Measurements from ENCODE around the gene NXPH1. TPM values are rescaled to one million over a fixed set of nuclear protein-coding genes. Genes with fewer than 3 reads are reported as not detected.

Gene NXPH1
- total and polyA plus RNA-seq, 10 donors = not detected

GRCh38 chr7:8441106-8441965 lies 7.9 kb downstream of the NXPH1 start:
- TF ChIP-seq POLR2AphosphoS5 (IDR thresholded peaks at IDR 0.05) (no peak), POLR2A (IDR thresholded peaks at IDR 0.05) (no peak), CTCF (IDR thresholded peaks at IDR 0.05 in 8 of 11, conservative IDR thresholded peaks at IDR 0.05 in 3 of 11) (no peak)
- Histone ChIP-seq H3K4me3 (no peak overlapping the region), H3K4me1 (peaks cover 0 to 28% (median 8%) of the 10 kb centered on the region in 6 donors), H3K9me3 (peaks cover 0 to 23% (median 0%) of the 10 kb centered on the region in 8 donors), H3K27me3 (replicated peaks in 1 of 7) (peaks cover 8 to 93% (median 84%) of the 10 kb centered on the region in 7 donors), H3K27ac (no peak overlapping the region), H3K36me3 (no peaks in the 10 kb centered on the region)
- WGBS, 5 donors = 9 to 13% (median 9%) methylated on average over 41 to 42 of the region's 42 CpGs
- no peak for DNase-seq
- intact Hi-C loops (cut with DNase I; ENCODE audit: low total_unique reads) = no loop called here

GRCh38 chr7:8442051-8442813 lies 8.8 kb downstream of the NXPH1 start:
- intact Hi-C loops (cut with DNase I; ENCODE audit: low total_unique reads) = no loop called here
- Histone ChIP-seq H3K4me3 (peak overlapping the region in 1 of 8 donors; percentile 45), H3K9me3 (peaks cover 0 to 23% (median 0%) of the 10 kb centered on the region in 8 donors), H3K27me3 (replicated peaks in 1 of 7) (peaks cover 3 to 92% (median 75%) of the 10 kb centered on the region in 7 donors), H3K4me1 (peaks cover 0 to 21% (median 6%) of the 10 kb centered on the region in 6 donors), H3K36me3 (no peaks in the 10 kb centered on the region), H3K27ac (no peak overlapping the region)
- DNase-seq = peak; percentile 59
- TF ChIP-seq POLR2AphosphoS5 (IDR thresholded peaks at IDR 0.05) (no peak), POLR2A (IDR thresholded peaks at IDR 0.05) (no peak), CTCF (IDR thresholded peaks at IDR 0.05 in 8 of 11, conservative IDR thresholded peaks at IDR 0.05 in 3 of 11) (no peak)
- WGBS, 5 donors = 7 to 13% (median 9%) methylated on average over 50 to 51 of the region's 51 CpGs

GRCh38 chr7:8442814-8443304 lies 9.4 kb downstream of the NXPH1 start:
- Histone ChIP-seq H3K4me1 (peaks cover 0 to 16% (median 5%) of the 10 kb centered on the region in 6 donors), H3K36me3 (no peaks in the 10 kb centered on the region), H3K4me3 (peak overlapping the region in 1 of 8 donors; percentile 45), H3K27me3 (replicated peaks in 1 of 7) (peaks cover 3 to 92% (median 70%) of the 10 kb centered on the region in 7 donors), H3K9me3 (peaks cover 0 to 23% (median 0%) of the 10 kb centered on the region in 8 donors), H3K27ac (no peak overlapping the region)
- peak; percentile 75 for DNase-seq
- intact Hi-C loops (cut with DNase I; ENCODE audit: low total_unique reads) = no loop called here
- TF ChIP-seq POLR2AphosphoS5 (IDR thresholded peaks at IDR 0.05) (no peak), CTCF (IDR thresholded peaks at IDR 0.05 in 8 of 11, conservative IDR thresholded peaks at IDR 0.05 in 3 of 11) (no peak), POLR2A (IDR thresholded peaks at IDR 0.05) (no peak)
- WGBS, 5 donors = 2 to 5% (median 3%) methylated on average over 25 to 40 of the region's 40 CpGs

Measured in spleen (tissue), 11 donors.